Measurements from ENCODE around the gene PIP4K2B. TPM values are rescaled to one million over a fixed set of nuclear protein-coding genes. Genes with fewer than 3 reads are reported as not detected.

PIP4K2B gene
- total and polyA plus RNA-seq, 9 of the 15 experiments (the other 6 are each of a cell fraction or from before 2014, with no cell fraction given), result 3.7 to 29.9 (median 23.0) TPM

GRCh38 chr17:38824899-38825761, 25.8 kb upstream of the PIP4K2B start, which contains the start of gene CWC25 (continued):
- no peak for TF ChIP-seq RNF219 (CRISPR knock-in tag; IDR thresholded peaks at IDR 0.05)
- TF ChIP-seq HDAC3 (IDR thresholded peaks at IDR 0.05; ENCODE audit: borderline replicate concordance, partially characterized antibody), result no peak
- TF ChIP-seq, protein P1, sequence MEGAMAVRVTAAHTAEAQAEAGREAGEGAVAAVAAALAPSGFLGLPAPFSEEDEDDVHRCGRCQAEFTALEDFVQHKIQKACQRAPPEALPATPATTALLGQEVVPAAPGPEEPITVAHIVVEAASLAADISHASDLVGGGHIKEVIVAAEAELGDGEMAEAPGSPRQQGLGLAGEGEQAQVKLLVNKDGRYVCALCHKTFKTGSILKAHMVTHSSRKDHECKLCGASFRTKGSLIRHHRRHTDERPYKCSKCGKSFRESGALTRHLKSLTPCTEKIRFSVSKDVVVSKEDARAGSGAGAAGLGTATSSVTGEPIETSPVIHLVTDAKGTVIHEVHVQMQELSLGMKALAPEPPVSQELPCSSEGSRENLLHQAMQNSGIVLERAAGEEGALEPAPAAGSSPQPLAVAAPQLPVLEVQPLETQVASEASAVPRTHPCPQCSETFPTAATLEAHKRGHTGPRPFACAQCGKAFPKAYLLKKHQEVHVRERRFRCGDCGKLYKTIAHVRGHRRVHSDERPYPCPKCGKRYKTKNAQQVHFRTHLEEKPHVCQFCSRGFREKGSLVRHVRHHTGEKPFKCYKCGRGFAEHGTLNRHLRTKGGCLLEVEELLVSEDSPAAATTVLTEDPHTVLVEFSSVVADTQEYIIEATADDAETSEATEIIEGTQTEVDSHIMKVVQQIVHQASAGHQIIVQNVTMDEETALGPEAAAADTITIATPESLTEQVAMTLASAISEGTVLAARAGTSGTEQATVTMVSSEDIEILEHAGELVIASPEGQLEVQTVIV (CRISPR knock-in tag; IDR thresholded peaks at IDR 0.05; ENCODE audit: borderline replicate concordance), result no peak
- TF ChIP-seq NFE2 (IDR thresholded peaks at IDR 0.05; ENCODE audit: low read depth), result peak; percentile 99
- TF ChIP-seq CREB3 (tag; conservative IDR thresholded peaks at IDR 0.05; ENCODE audit: low read depth), result peak; percentile 84; the same call in 1 of the 2 replicates
- peak; percentile 95 for TF ChIP-seq GABPB1 (CRISPR knock-in tag; IDR thresholded peaks at IDR 0.05)
- no peak for TF ChIP-seq CBX1 (IDR thresholded peaks at IDR 0.05; ENCODE audit: low read depth)
- peak; percentile 98 for TF ChIP-seq L3MBTL2 (IDR thresholded peaks at IDR 0.05)
- peak; percentile 71; the same call in 1 of the 2 replicates for TF ChIP-seq RNF2 (IDR thresholded peaks at IDR 0.05)
- no peak for TF ChIP-seq KDM1A (IDR thresholded peaks at IDR 0.05)
- TF ChIP-seq ETV5 (CRISPR knock-in tag; IDR thresholded peaks at IDR 0.05; ENCODE audit: low read depth), result peak; percentile 81
- no peak for TF ChIP-seq RHOXF2B (CRISPR knock-in tag; conservative IDR thresholded peaks at IDR 0.05)
- peak; percentile 87 for TF ChIP-seq HDAC8 (tag; IDR thresholded peaks at IDR 0.05)
- peak; percentile 100 for TF ChIP-seq PHF20 (IDR thresholded peaks at IDR 0.05; ENCODE audit: partially characterized antibody)
- TF ChIP-seq TCF3 (CRISPR knock-in tag; IDR thresholded peaks at IDR 0.05), result 0 out of 2 replicates have a peak, but pooled peaks have one; percentile 22
- peak; percentile 79; the same call in 1 of the 2 replicates for TF ChIP-seq RFX5 (IDR thresholded peaks at IDR 0.05; ENCODE audit: low read depth, low read length)
- peak; percentile 32; the same call in 1 of the 2 replicates for TF ChIP-seq DPF2 (IDR thresholded peaks at IDR 0.05)
- peak; percentile 90 for TF ChIP-seq POLR2H (tag; IDR thresholded peaks at IDR 0.05; ENCODE audit: low read depth)
- TF ChIP-seq NFE2L1 (tag; IDR thresholded peaks at IDR 0.05; ENCODE audit: borderline replicate concordance, low read depth), result no peak
- no peak for TF ChIP-seq NR2F6 (CRISPR knock-in tag; IDR thresholded peaks at IDR 0.05)
